ENCODE results near the gene COL15A1.

DNA sequence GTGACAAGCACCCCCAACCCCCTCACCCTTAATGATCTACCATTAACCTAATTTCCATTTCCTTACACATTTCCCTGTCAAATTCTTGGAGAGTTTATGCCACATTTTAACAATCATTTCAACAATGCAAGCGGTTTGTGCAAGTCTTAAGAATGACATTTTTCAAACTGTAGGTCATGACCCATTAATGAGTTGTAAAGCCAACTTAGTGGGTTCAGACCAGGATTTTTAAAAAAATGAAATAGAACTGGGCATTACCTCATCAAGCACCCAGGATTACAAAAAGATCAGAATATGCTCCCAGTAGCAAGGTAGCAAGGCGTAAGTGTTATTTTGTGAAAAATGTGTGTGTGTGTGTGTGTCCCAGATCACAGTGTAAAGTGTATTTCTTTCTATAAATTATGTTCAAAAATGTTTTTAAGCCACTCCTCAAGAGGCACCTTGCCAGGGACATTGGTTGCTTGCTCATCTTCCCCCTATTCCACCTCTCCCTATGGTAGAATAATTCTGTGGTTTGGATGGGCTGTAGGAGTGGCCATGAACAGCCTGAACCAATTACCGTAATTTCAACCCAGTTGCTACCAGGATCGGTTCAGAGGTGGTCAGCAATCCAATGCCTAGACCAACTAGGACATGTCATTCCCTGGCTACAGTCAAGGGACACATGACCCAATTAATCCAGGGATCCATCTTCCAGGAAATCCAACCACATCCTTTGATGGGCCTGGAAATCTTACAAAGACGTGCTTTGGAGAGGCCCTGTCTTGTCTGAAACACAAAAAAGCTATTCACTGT, 146.8 kb downstream of the COL15A1 start:
- TF ChIP-seq POLR2AphosphoS5 (IDR thresholded peaks at IDR 0.05; ENCODE audit: low read depth) = no peak
- TF ChIP-seq, protein P1, sequence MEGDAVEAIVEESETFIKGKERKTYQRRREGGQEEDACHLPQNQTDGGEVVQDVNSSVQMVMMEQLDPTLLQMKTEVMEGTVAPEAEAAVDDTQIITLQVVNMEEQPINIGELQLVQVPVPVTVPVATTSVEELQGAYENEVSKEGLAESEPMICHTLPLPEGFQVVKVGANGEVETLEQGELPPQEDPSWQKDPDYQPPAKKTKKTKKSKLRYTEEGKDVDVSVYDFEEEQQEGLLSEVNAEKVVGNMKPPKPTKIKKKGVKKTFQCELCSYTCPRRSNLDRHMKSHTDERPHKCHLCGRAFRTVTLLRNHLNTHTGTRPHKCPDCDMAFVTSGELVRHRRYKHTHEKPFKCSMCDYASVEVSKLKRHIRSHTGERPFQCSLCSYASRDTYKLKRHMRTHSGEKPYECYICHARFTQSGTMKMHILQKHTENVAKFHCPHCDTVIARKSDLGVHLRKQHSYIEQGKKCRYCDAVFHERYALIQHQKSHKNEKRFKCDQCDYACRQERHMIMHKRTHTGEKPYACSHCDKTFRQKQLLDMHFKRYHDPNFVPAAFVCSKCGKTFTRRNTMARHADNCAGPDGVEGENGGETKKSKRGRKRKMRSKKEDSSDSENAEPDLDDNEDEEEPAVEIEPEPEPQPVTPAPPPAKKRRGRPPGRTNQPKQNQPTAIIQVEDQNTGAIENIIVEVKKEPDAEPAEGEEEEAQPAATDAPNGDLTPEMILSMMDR (IDR thresholded peaks at IDR 0.05; ENCODE audit: insufficient read depth, low read length) = no peak
